ENCODE data around the gene HP1BP3.
"Not testable (repeated sequence)": the region's sequence is repeated elsewhere in the genome, so short reads cannot be mapped to it uniquely, and the experiment has no call there.

HP1BP3 gene

GRCh38 chr1:20727746-20728316 is 59.3 kb downstream of the HP1BP3 start:
- no peak for DNase-seq (ENCODE audit: low spot score)

GRCh38 chr1:20726932-20727745 is 60.0 kb downstream of the HP1BP3 start:
- DNase-seq (ENCODE audit: low spot score), result no peak

GRCh38 chr1:20726118-20726911 is 60.8 kb downstream of the HP1BP3 start:
- DNase-seq (ENCODE audit: low spot score), result no peak

- DNase-seq (ENCODE audit: low spot score), result no peak
Observed at GRCh38 chr1:20725189-20726117, 61.7 kb downstream of the HP1BP3 start.

- no peak for DNase-seq (ENCODE audit: low spot score)
Observed at GRCh38 chr1:20724364-20725188, 62.5 kb downstream of the HP1BP3 start.

GRCh38 chr1:20723537-20724363 is 63.4 kb downstream of the HP1BP3 start:
- DNase-seq (ENCODE audit: low spot score), result peak; percentile 0

GRCh38 chr1:20723159-20723536 is 64.0 kb downstream of the HP1BP3 start:
- DNase-seq (ENCODE audit: low spot score), result no peak

- DNase-seq (ENCODE audit: low spot score), result no peak
Observed at GRCh38 chr1:20721117-20722061, 65.7 kb downstream of the HP1BP3 start.

- no peak for DNase-seq (ENCODE audit: low spot score)
Observed at GRCh38 chr1:20720631-20721091, 66.4 kb downstream of the HP1BP3 start.

- DNase-seq (ENCODE audit: low spot score), result no peak
Observed at GRCh38 chr1:20719871-20720620, 67.1 kb downstream of the HP1BP3 start.

GRCh38 chr1:20719261-20719660 is 67.8 kb downstream of the HP1BP3 start:
- no peak for DNase-seq (ENCODE audit: low spot score)

- not testable (repeated sequence) for DNase-seq (ENCODE audit: low spot score)
Observed at GRCh38 chr1:20718343-20718882, 68.7 kb downstream of the HP1BP3 start.

GRCh38 chr1:20717452-20718342 is 69.4 kb downstream of the HP1BP3 start, which contains the start of gene KIF17:
Gene KIF17 (minus strand): TSS chr1:20718007. CDS start chr1:20717706, 301 bp downstream.
- peak; percentile 78 for DNase-seq (ENCODE audit: low spot score)

- no peak for DNase-seq (ENCODE audit: low spot score)
Observed at GRCh38 chr1:20716232-20716631, 70.9 kb downstream of the HP1BP3 start.

- DNase-seq (ENCODE audit: low spot score), result no peak
Observed at GRCh38 chr1:20715406-20715805, 71.7 kb downstream of the HP1BP3 start.

GRCh38 chr1:20713440-20713839 is 73.7 kb downstream of the HP1BP3 start:
- no peak for DNase-seq (ENCODE audit: low spot score)

- DNase-seq (ENCODE audit: low spot score), result no peak
Observed at GRCh38 chr1:20712215-20712577, 74.9 kb downstream of the HP1BP3 start.
